Measurements from ENCODE around the gene RBM34.
"Not testable (repeated sequence)": the region's sequence is repeated elsewhere in the genome, so short reads cannot be mapped to it uniquely, and the experiment has no call there.

Gene RBM34

DNA sequence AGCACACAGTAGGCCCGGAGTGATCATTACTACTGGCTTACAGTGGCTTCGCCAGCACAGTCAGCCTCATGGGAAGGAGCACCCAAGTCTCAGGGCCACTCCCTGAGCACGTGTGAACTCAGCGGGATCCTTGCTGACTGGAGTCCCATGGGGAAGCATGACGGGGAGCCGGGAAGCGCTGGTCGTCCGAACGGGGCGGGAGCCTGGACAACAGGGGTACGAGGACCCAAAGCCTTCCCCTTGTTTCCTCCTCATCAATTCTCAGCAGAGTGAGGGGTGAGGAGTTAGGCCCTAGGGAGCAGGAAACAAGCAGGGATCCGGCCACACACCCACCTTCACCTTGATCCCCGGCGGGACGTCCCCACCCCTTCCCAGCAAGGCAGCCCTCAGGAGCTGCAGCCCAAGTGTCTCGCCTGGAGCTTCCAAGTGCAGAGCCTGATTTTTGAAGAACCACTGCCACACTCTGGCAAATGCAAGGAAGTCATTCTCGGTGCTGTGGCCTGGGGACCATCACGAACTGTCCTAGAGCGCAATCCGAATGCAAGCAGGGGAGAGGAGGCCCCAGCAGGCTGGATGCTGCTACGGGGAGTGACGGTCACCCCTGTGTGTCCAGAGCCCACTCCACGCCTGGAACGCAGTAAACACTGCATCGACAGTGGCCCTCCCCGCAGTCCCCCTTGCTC lies 67.9 kb downstream of the RBM34 start:
- no peak for DNase-seq (ENCODE audit: extremely low read depth in 1 of 2, low read depth in 1 of 2)

DNA sequence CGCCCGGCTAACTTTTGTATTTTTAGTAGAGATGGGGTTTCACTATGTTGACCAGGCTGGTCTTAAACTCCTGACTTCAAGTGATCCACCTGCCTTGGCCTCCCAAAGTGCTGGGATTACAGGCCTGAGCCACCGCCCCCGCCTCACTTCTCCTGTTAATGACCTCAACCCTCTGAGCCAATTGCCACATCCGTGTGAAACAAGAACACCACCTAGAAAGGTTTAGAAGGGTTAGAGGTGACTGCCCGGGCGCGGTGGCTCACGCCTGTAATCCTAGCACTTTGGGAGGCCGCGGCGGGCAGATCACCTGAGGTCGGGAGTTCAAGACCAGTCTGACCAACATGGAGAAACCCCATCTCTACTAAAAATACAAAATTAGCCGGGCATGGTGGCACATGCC lies 68.6 kb downstream of the RBM34 start:
- DNase-seq (ENCODE audit: extremely low read depth in 1 of 2, low read depth in 1 of 2): not testable (repeated sequence)

DNA sequence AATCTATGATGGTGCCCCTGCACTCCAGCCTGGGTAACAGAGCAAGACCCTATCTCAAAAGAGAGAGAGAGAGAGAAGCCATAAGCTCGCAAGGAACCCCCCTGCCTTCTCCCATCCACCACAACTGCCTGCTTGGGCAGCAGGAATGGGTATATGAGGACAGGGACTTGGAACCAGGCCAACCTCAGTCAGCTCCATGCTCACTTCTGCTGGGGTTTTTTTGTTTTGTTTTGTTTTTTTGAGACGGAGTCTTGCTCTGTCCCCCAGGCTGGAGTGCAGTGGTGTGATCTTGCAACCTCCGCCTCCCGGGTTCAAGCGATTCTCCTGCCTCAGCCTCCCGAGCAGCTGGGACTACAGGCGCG lies 69.0 kb downstream of the RBM34 start:
- DNase-seq (ENCODE audit: extremely low read depth in 1 of 2, low read depth in 1 of 2): not testable (repeated sequence)

DNA sequence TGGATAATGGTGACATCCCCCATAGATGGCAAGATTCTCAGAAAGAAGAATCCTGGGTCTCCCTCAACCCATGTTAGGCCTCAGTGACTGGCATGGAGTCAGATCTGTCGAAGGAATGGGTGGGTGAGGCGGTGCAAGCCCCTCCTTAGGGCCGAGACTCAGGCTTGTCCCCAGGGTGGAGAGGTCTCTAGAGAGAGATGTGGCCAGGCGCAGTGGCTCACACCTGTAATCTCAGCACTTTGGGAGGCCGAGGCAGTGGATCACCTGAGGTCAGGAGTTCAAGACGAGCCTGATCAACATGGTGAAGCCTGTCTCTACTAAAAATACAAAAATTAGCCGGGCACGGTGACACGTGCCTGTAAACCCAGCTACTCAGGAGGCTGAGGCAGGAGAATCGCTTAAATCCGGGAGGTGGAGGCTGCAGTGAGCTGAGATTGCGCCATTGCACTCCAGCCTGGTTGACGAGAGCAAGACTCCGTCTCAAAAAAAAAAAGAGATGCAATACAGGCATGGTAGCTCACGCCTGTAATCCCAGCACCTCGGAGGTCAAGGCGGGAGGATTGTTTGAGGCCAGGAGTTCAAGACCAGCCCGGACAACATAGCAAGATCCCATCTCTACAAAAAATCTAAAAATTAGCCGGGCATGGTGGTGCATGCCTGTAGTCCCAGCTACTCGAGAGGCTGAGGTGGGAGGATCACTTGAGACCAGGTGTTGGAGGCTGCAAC lies 69.6 kb downstream of the RBM34 start:
- DNase-seq (ENCODE audit: extremely low read depth in 1 of 2, low read depth in 1 of 2): not testable (repeated sequence)

DNA sequence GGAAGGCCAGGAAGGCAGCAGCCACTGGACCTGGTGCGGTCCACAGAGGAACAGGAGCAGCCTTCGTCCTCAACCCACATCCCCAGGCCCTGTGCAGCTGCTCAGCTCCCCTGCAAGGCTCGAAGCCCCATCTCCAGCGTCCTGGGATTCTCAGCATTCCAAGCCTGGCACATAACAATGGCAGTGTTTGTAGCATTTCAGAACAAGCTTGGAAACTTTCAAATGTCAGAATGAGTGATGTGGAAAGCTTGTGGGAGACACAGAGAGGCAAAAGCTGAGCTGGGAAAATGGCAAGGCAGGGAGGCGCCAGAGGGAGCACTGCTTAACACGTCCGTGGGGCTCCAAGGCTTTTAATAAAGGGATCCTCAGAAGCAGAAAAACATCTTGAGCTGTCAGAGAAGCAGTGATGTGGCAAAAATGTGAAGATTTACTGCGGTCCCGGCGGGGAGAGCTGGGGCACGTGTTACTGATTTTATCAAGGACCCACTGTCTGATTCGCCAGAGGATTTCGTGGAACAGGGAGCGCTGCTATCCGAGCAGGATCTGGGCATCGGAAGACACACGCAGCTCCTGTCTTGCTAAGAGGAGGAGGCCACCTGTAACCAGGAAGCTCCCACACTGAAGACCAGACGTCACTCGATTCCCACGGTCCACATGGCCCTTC lies 70.5 kb downstream of the RBM34 start:
- no peak for DNase-seq (ENCODE audit: extremely low read depth in 1 of 2, low read depth in 1 of 2)

DNA sequence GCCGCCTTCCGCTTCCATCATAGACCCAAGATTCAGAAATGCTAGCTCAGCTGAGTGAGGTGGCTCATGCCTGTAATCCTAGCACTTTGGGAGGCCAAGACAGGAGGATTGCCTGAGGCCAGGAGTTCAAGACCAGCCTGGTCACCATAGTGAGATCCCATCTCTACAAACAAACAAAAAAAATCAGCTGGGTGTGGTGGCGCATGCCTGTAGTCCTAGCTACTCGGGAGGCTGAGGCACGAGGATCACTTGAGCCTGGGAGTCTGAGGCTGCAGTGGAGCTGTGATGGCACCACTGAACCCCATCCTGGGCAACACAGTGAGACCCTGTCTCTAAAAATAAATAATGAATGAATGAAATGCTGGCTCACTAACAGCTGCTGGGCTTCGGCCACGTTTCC lies 72.1 kb downstream of the RBM34 start:
- no peak for DNase-seq (ENCODE audit: extremely low read depth in 1 of 2, low read depth in 1 of 2)

DNA sequence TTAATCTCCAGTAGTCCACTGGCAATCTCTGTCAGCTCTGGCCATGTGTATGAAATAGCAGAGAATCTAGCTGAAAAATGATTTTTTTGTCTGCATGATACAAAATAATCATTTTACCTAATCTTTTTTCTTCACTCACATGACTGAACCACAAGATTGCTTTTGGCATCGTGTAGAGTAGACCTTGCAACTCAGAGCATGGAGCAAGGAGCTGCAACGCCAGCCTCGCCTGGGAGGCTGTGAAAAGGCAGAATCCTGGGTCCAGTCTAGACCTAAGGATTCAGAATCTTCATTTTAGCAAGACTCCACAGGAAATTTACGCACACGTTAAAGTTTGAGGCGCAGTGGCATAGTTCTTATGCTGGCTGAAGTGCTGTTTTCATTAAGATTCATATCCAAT lies 72.6 kb downstream of the RBM34 start:
- no peak for DNase-seq (ENCODE audit: extremely low read depth in 1 of 2, low read depth in 1 of 2)

DNA sequence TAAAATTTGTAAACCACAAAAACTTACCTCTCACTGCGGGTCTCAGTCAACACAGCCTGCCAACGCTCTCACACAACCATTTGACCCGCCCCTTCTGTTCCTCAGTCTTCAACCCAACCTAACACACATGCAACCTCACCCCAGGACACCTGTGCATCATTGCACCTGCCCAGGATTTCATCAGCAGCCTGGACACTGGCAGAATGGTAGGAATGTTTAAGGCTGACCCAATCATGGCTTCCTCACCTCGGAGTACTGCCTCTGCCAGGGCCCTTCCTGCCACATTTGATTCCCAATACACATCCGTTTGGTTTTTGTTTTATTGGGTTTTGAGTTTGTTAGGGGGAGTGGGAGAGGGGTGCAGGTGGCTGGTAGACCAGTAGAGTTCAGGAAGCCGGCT lies 73.1 kb downstream of the RBM34 start:
- DNase-seq (ENCODE audit: extremely low read depth in 1 of 2, low read depth in 1 of 2): no peak

DNA sequence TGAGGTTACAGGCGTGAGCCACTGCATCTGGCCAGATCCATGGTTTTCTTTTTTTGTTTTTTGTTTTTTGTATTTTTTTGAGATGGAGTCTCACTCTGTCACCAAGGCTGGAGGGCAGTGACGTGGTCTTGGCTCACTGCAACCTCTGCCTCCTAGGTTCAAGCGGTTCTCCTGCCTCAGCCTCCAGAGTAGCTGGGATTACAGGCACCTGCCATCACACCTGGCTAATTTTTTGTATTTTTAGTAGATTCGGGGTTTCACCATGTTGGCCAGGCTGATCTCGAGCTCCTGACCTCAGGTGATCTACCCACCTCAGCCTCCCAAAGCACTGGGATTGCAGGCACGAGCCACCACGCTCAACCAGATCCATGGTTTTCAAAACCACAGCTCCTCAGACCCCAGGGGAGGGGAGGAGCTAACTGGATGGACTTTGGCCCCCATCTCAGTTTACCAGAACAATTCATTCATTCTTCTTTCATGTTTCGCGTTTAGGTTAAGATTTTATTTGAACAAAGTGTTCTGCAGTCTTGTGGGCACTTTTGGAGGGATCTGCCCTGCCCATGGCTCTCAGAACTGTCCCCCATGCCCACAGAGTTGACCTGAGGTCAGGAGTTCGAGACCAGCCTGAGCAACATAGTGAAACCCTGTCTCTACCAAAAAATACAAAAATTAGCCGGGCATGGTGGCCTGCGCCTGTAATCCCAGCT lies 75.5 kb downstream of the RBM34 start:
- DNase-seq (ENCODE audit: extremely low read depth in 1 of 2, low read depth in 1 of 2): not testable (repeated sequence)
